NCI-H526 treated with DMSO at 0.1 percent for 48 hours (cell line): ENCODE measurements around the gene SEZ6L.
A peak's percentile ranks its signal among the peaks of the same experiment; 100 is the strongest.

Source experiments
- DNase-seq: peaks from one replicate; lab custom pipeline; 2025; lab: John Stamatoyannopoulos, UW

The SEZ6L gene

GRCh38 chr22:26428515-26429457 lies 259.5 kb downstream of the SEZ6L start, which contains the start of gene ASPHD2:
Gene ASPHD2 (plus strand): TSS chr22:26429260. CDS start chr22:26433616, 4,356 bp downstream.
- peak; percentile 27 for DNase-seq

DNA sequence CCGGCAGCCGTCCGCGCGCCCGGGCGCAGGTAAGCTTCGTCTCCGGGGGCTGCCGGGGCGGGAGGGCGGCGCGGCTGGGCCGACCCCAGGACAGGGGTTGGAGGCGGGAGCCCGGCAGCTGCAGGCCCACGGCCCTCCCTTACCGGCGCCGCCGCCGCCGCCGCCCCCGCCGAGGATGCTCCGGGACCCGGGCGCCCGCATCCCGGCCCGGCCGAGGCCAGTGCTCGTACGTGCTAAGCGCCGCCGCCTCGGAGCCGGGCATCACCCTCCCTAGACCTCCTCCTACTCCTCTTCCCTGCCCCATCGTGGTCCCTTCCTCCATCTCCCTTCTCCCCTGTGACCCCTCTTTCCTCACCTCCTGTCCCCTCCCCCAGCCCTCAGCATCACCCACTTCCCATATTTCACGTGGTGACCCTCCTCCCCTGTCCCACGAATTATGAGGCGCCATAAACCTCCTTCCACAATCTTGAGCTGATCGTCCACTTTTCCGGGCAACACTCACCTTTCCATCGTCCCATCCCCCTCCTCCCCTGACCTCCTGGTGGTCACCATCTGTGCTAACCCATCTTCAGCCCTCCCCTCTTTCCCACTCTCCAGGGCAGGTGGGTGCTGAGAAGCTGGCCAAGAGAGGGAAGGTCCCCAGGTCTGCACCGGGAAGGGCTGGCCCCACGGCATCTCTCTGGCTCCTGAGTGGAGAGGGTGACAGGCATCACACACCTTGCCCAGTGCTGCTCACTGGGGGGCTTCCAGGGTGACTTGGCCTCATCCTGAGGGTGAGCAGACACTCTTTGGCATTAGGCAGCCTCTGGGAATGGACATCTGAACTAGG lies 260.4 kb downstream of the SEZ6L start:
- DNase-seq = no peak

- no peak for DNase-seq
These were observed 261.3 kb downstream of the SEZ6L start for GRCh38 chr22:26430600-26430999.

- no peak for DNase-seq
These were observed 262.2 kb downstream of the SEZ6L start for GRCh38 chr22:26431261-26431995.

- DNase-seq = no peak
These were observed 263.5 kb downstream of the SEZ6L start for GRCh38 chr22:26432619-26433311.
